Measurements from ENCODE around the gene NPRL2. TPM values are rescaled to one million over a fixed set of nuclear protein-coding genes. Genes with fewer than 3 reads are reported as not detected.
A peak's percentile ranks its signal among the peaks of the same experiment; 100 is the strongest.

NPRL2 gene
- total and polyA plus RNA-seq, 3 donors from 2014 or later = 26.9 to 29.2 (median 28.0) TPM

GRCh38 chr3:50322386-50323091, 28.0 kb downstream of the NPRL2 start, which contains the start of gene HYAL2:
Gene HYAL2, minus strand, starts transcription at chr3:50322745. Its CDS starts 2,256 bp downstream, at chr3:50320489.
- WGBS, 2 donors = 3 to 8% methylated on average over 6 to 31 of the region's 31 CpGs
- no peaks in the 10 kb centered on the region for H3K36me3 ChIP-seq (ENCODE audit: low read depth, missing control alignments)
- peak; percentile 64 for DNase-seq
- H3K9me3 ChIP-seq = no peaks in the 10 kb centered on the region
- H3K4me1 ChIP-seq = peaks cover 52% of the 10 kb centered on the region
- no peak for TF ChIP-seq POLR2A (IDR thresholded peaks at IDR 0.05)
- no peak for TF ChIP-seq CTCF (IDR thresholded peaks at IDR 0.05)
- intact Hi-C loops (cut with DNase I; ENCODE audit: low total_unique reads) = loop anchor here (10.0 kb wide), 1 partner anchor 68 kb away; no protein-coding TSS in a partner anchor
- H3K27ac ChIP-seq = peak within 1 kb of the TSS; percentile 93 to 96
- H3K27me3 ChIP-seq = no peaks in the 10 kb centered on the region
- peak within 1 kb of the TSS; percentile 76 to 82 for H3K4me3 ChIP-seq

GRCh38 chr3:50322115-50322385, 28.5 kb downstream of the NPRL2 start:
- Histone ChIP-seq H3K4me3 (peak overlapping the region; percentile 76 to 82), H3K36me3 (ENCODE audit: low read depth, missing control alignments) (no peaks in the 10 kb centered on the region), H3K9me3 (no peaks in the 10 kb centered on the region), H3K27me3 (no peaks in the 10 kb centered on the region), H3K27ac (peak overlapping the region; percentile 93 to 96), H3K4me1 (peaks cover 52% of the 10 kb centered on the region)
- TF ChIP-seq CTCF (IDR thresholded peaks at IDR 0.05) = no peak
- no peak for TF ChIP-seq POLR2A (IDR thresholded peaks at IDR 0.05)
- intact Hi-C loops (cut with DNase I; ENCODE audit: low total_unique reads) = loop anchor here (10.0 kb wide), 1 partner anchor 67 kb away; no protein-coding TSS in a partner anchor
- 0 to 8% methylated on average over 4 to 14 of the region's 14 CpGs for WGBS, 2 donors
- no peak for DNase-seq

- TF ChIP-seq CTCF (IDR thresholded peaks at IDR 0.05) = peak; percentile 45 to 65 (median 51)
- TF ChIP-seq POLR2A (IDR thresholded peaks at IDR 0.05) = no peak
- intact Hi-C loops (cut with DNase I; ENCODE audit: low total_unique reads) = loop anchor here (10.0 kb wide), 1 partner anchor 67 kb away; no protein-coding TSS in a partner anchor
Observed at GRCh38 chr3:50321336-50322114, 29.1 kb downstream of the NPRL2 start.

GRCh38 chr3:50320853-50321335, 29.7 kb downstream of the NPRL2 start:
- Histone ChIP-seq H3K36me3 (ENCODE audit: low read depth, missing control alignments) (no peaks in the 10 kb centered on the region), H3K27me3 (no peaks in the 10 kb centered on the region), H3K4me1 (peaks cover 53% of the 10 kb centered on the region), H3K27ac (peak overlapping the region; percentile 93 to 96), H3K9me3 (no peaks in the 10 kb centered on the region), H3K4me3 (peak overlapping the region; percentile 76 to 82)
- peak; percentile 89 for DNase-seq
- 0% methylated on average over 3 to 17 of the region's 45 CpGs for WGBS, 2 donors
- TF ChIP-seq CTCF (IDR thresholded peaks at IDR 0.05) (no peak), POLR2A (IDR thresholded peaks at IDR 0.05) (no peak)
- intact Hi-C loops (cut with DNase I; ENCODE audit: low total_unique reads) = loop anchor here (10.0 kb wide), 1 partner anchor 66 kb away; no protein-coding TSS in a partner anchor

More at GRCh38 chr3:50321336-50322114, 29.1 kb downstream of the NPRL2 start:
- Histone ChIP-seq H3K4me1 (peaks cover 53% of the 10 kb centered on the region), H3K27ac (peak overlapping the region; percentile 93 to 96), H3K9me3 (no peaks in the 10 kb centered on the region), H3K4me3 (peak overlapping the region; percentile 76 to 82), H3K36me3 (ENCODE audit: low read depth, missing control alignments) (no peaks in the 10 kb centered on the region), H3K27me3 (no peaks in the 10 kb centered on the region)
- WGBS, 2 donors = 0% methylated on average over 10 to 57 of the region's 59 CpGs
- DNase-seq = peak; percentile 91
